Esophagus (tissue), 2 donors: ENCODE data around the gene CCS. TPM values are rescaled to one million over a fixed set of nuclear protein-coding genes. Genes with fewer than 3 reads are reported as not detected.

Source experiments
- H3K27ac ChIP-seq, 2 donors: one replicate each; pipeline ENCODE4 v1.5.1; 2013; ENCODE audit warnings: low read depth in 2 of 2, mild to moderate bottlenecking in 2 of 2, inconsistent platforms in 1 of 2, low read length in 1 of 2, moderate library complexity in 1 of 2
- H3K27me3 ChIP-seq, 2 donors: one replicate each; pipeline ENCODE4 v1.6.1; 2013; ENCODE audit warnings: low read length in 2 of 2, control low read depth in 1 of 2, mild to moderate bottlenecking in 1 of 2; ENCODE audit not compliant: insufficient read depth in 2 of 2, control insufficient read depth in 1 of 2
- H3K36me3 ChIP-seq, 2 donors: one replicate each; pipeline ENCODE4 v1.6.1; 2013; ENCODE audit warnings: low read length in 1 of 2; ENCODE audit not compliant: control insufficient read depth in 2 of 2, insufficient read depth in 2 of 2
- H3K4me1 ChIP-seq, 2 donors: one replicate each; pipeline ENCODE4 v1.6.1; 2013; ENCODE audit warnings: low read length in 1 of 2; ENCODE audit not compliant: control insufficient read depth in 2 of 2, insufficient read depth in 2 of 2
- H3K4me3 ChIP-seq, 2 donors: one replicate each; pipeline ENCODE4 v1.5.1; 2013; ENCODE audit warnings: low read length in 2 of 2, mild to moderate bottlenecking in 2 of 2, low read depth in 1 of 2, moderate library complexity in 1 of 2
- H3K9me3 ChIP-seq, 2 donors: one replicate each; pipeline ENCODE4 v1.6.1; 2013; ENCODE audit warnings: mild to moderate bottlenecking in 2 of 2, low read depth in 1 of 2, low read length in 1 of 2, moderate library complexity in 1 of 2; ENCODE audit not compliant: control insufficient read depth in 2 of 2, insufficient read depth in 1 of 2
- WGBS, 2 donors: extraction: QIAGEN DNeasy Blood & Tissue Kit; methylation state at CpG; one replicate each; pipeline ENCODE4 v1.1.7; 2013; 5-methylcytosine and 5-hydroxymethylcytosine counted together
- polyA plus RNA-seq, 2 donors: library from polyadenylated mRNA; stranded (reverse); fragments of 200-250 nt; gene quantifications; one replicate each; pipeline ENCODE4 v1.2.3, GENCODE V29; 2013
- donor health status: healthy with polysubstance abuse.
- donor health status: Bipolar disorder and iron deficiency.

The CCS gene
- polyA plus RNA-seq, 2 donors: 27.9 to 39.8 TPM

- Histone ChIP-seq H3K27me3 (no peaks in the 10 kb centered on the region), H3K4me1 (no peaks in the 10 kb centered on the region), H3K9me3 (peaks cover 0 to 2% of the 10 kb centered on the region in 2 donors), H3K27ac (peak overlapping the region; percentile 88 to 98), H3K4me3 (peak overlapping the region; percentile 77 to 97), H3K36me3 (no peaks in the 10 kb centered on the region)
- 0 to 1% methylated on average over 30 to 38 of the region's 38 CpGs for WGBS, 2 donors
These were observed 24.3 kb downstream of the CCS start for GRCh38 chr11:66617155-66617834.

- Histone ChIP-seq H3K9me3 (peaks cover 0 to 2% of the 10 kb centered on the region in 2 donors), H3K36me3 (peaks cover 0 to 9% of the 10 kb centered on the region in 2 donors), H3K4me1 (peaks cover 0 to 2% of the 10 kb centered on the region in 2 donors), H3K27me3 (no peaks in the 10 kb centered on the region), H3K4me3 (peak overlapping the region in 1 of 2 donors; percentile 97), H3K27ac (peak overlapping the region; percentile 73 to 76)
- 18 to 30% methylated on average over 4 of the region's 4 CpGs for WGBS, 2 donors
These were observed 26.1 kb downstream of the CCS start for GRCh38 chr11:66619080-66619554.

GRCh38 chr11:66624450-66624849 lies 31.5 kb downstream of the CCS start:
- Histone ChIP-seq H3K9me3 (no peaks in the 10 kb centered on the region), H3K4me1 (peaks cover 0 to 2% of the 10 kb centered on the region in 2 donors), H3K4me3 (no peak overlapping the region), H3K27me3 (no peaks in the 10 kb centered on the region), H3K36me3 (peaks cover 12 to 51% of the 10 kb centered on the region in 2 donors), H3K27ac (peak overlapping the region in 1 of 2 donors; percentile 34)
- 84 to 87% methylated on average over 16 of the region's 16 CpGs for WGBS, 2 donors

- 94 to 96% methylated on average over 22 to 26 of the region's 26 CpGs for WGBS, 2 donors
These were observed 32.2 kb downstream of the CCS start for GRCh38 chr11:66625041-66625751.

GRCh38 chr11:66625752-66626149 lies 32.8 kb downstream of the CCS start:
- Histone ChIP-seq H3K4me1 (peaks cover 0 to 2% of the 10 kb centered on the region in 2 donors), H3K9me3 (no peaks in the 10 kb centered on the region), H3K27me3 (no peaks in the 10 kb centered on the region), H3K27ac (no peak overlapping the region), H3K4me3 (no peak overlapping the region), H3K36me3 (peaks cover 12 to 51% of the 10 kb centered on the region in 2 donors)
- 89 to 94% methylated on average over 9 of the region's 9 CpGs for WGBS, 2 donors

More at GRCh38 chr11:66625041-66625751, 32.2 kb downstream of the CCS start:
- peaks cover 0 to 2% of the 10 kb centered on the region in 2 donors for H3K4me1 ChIP-seq
- H3K9me3 ChIP-seq: no peaks in the 10 kb centered on the region
- peaks cover 12 to 51% of the 10 kb centered on the region in 2 donors for H3K36me3 ChIP-seq
- H3K27ac ChIP-seq: no peak overlapping the region
- no peaks in the 10 kb centered on the region for H3K27me3 ChIP-seq
- no peak overlapping the region for H3K4me3 ChIP-seq

GRCh38 chr11:66626382-66626781 lies 33.4 kb downstream of the CCS start:
- 96% methylated on average over 25 of the region's 25 CpGs for WGBS, 2 donors
- Histone ChIP-seq H3K36me3 (peaks cover 12 to 51% of the 10 kb centered on the region in 2 donors), H3K27me3 (no peaks in the 10 kb centered on the region)

GRCh38 chr11:66626926-66627325 lies 33.9 kb downstream of the CCS start:
- WGBS, 2 donors: 84% methylated on average over 7 of the region's 7 CpGs
- Histone ChIP-seq H3K4me1 (peaks cover 0 to 2% of the 10 kb centered on the region in 2 donors), H3K36me3 (peaks cover 12 to 51% of the 10 kb centered on the region in 2 donors), H3K27me3 (no peaks in the 10 kb centered on the region), H3K4me3 (no peak overlapping the region), H3K9me3 (no peaks in the 10 kb centered on the region), H3K27ac (no peak overlapping the region)

More at GRCh38 chr11:66626382-66626781, 33.4 kb downstream of the CCS start:
- Histone ChIP-seq H3K9me3 (no peaks in the 10 kb centered on the region), H3K4me1 (peaks cover 0 to 2% of the 10 kb centered on the region in 2 donors), H3K4me3 (no peak overlapping the region), H3K27ac (no peak overlapping the region)

- 86 to 91% methylated on average over 7 of the region's 7 CpGs for WGBS, 2 donors
- no peaks in the 10 kb centered on the region for H3K9me3 ChIP-seq
- H3K36me3 ChIP-seq: peaks cover 12 to 49% of the 10 kb centered on the region in 2 donors
- no peaks in the 10 kb centered on the region for H3K4me1 ChIP-seq
- H3K4me3 ChIP-seq: no peak overlapping the region
- no peaks in the 10 kb centered on the region for H3K27me3 ChIP-seq
- no peak overlapping the region for H3K27ac ChIP-seq
These were observed 35.1 kb downstream of the CCS start for GRCh38 chr11:66628061-66628603.

GRCh38 chr11:66629356-66629755 lies 36.4 kb downstream of the CCS start:
- 80 to 83% methylated on average over 2 of the region's 2 CpGs for WGBS, 2 donors
- Histone ChIP-seq H3K4me1 (no peaks in the 10 kb centered on the region), H3K27me3 (no peaks in the 10 kb centered on the region), H3K4me3 (no peak overlapping the region), H3K27ac (no peak overlapping the region), H3K9me3 (no peaks in the 10 kb centered on the region), H3K36me3 (peaks cover 11 to 40% of the 10 kb centered on the region in 2 donors)
